ENCODE measurements around the gene BABAM2.

The BABAM2 gene

GRCh38 chr2:28269019-28269784 is 378.7 kb downstream of the BABAM2 start:
- H3K27me3 ChIP-seq (ENCODE audit: control insufficient read depth, insufficient read depth, low read length): no peaks in the 10 kb centered on the region
- H3K27ac ChIP-seq (ENCODE audit: low read depth, low read length): peak overlapping the region; percentile 30; the same call in 1 of the 2 replicates
- no peak overlapping the region for H3K4me3 ChIP-seq (ENCODE audit: low read depth, low read length)
- H3K9ac ChIP-seq (ENCODE audit: low read length): no peak overlapping the region
- no peaks in the 10 kb centered on the region for H3K36me3 ChIP-seq (ENCODE audit: control insufficient read depth, insufficient read depth, low read length)
- peaks cover 19% of the 10 kb centered on the region for H3K4me1 ChIP-seq (ENCODE audit: control insufficient read depth, insufficient read depth, low read length)
- no peaks in the 10 kb centered on the region for H3K9me3 ChIP-seq (ENCODE audit: control insufficient read depth, insufficient read depth, low read depth, low read length)

- H3K36me3 ChIP-seq (ENCODE audit: control insufficient read depth, insufficient read depth, low read length): no peaks in the 10 kb centered on the region
- no peaks in the 10 kb centered on the region for H3K27me3 ChIP-seq (ENCODE audit: control insufficient read depth, insufficient read depth, low read length)
- no peak overlapping the region for H3K4me3 ChIP-seq (ENCODE audit: low read depth, low read length)
- H3K9ac ChIP-seq (ENCODE audit: low read length): no peak overlapping the region
- peaks cover 33% of the 10 kb centered on the region for H3K4me1 ChIP-seq (ENCODE audit: control insufficient read depth, insufficient read depth, low read length)
- H3K9me3 ChIP-seq (ENCODE audit: control insufficient read depth, insufficient read depth, low read depth, low read length): no peaks in the 10 kb centered on the region
- no peak overlapping the region for H3K27ac ChIP-seq (ENCODE audit: low read depth, low read length)
Observed at GRCh38 chr2:28270456-28271152, 380.1 kb downstream of the BABAM2 start.

GRCh38 chr2:28271231-28271918 is 380.8 kb downstream of the BABAM2 start:
- Histone ChIP-seq H3K27ac (ENCODE audit: low read depth, low read length) (no peak overlapping the region), H3K4me3 (ENCODE audit: low read depth, low read length) (no peak overlapping the region), H3K9ac (ENCODE audit: low read length) (no peak overlapping the region), H3K4me1 (ENCODE audit: control insufficient read depth, insufficient read depth, low read length) (peaks cover 40% of the 10 kb centered on the region), H3K27me3 (ENCODE audit: control insufficient read depth, insufficient read depth, low read length) (no peaks in the 10 kb centered on the region), H3K9me3 (ENCODE audit: control insufficient read depth, insufficient read depth, low read depth, low read length) (no peaks in the 10 kb centered on the region), H3K36me3 (ENCODE audit: control insufficient read depth, insufficient read depth, low read length) (no peaks in the 10 kb centered on the region)

GRCh38 chr2:28271919-28272250 is 381.4 kb downstream of the BABAM2 start:
- H3K36me3 ChIP-seq (ENCODE audit: control insufficient read depth, insufficient read depth, low read length): no peaks in the 10 kb centered on the region
- H3K27me3 ChIP-seq (ENCODE audit: control insufficient read depth, insufficient read depth, low read length): no peaks in the 10 kb centered on the region

GRCh38 chr2:28273751-28274150 is 383.2 kb downstream of the BABAM2 start:
- H3K9me3 ChIP-seq (ENCODE audit: control insufficient read depth, insufficient read depth, low read depth, low read length): no peaks in the 10 kb centered on the region
- H3K36me3 ChIP-seq (ENCODE audit: control insufficient read depth, insufficient read depth, low read length): no peaks in the 10 kb centered on the region
- no peak overlapping the region for H3K27ac ChIP-seq (ENCODE audit: low read depth, low read length)
- H3K27me3 ChIP-seq (ENCODE audit: control insufficient read depth, insufficient read depth, low read length): no peaks in the 10 kb centered on the region
- H3K9ac ChIP-seq (ENCODE audit: low read length): no peak overlapping the region
- H3K4me1 ChIP-seq (ENCODE audit: control insufficient read depth, insufficient read depth, low read length): peaks cover 38% of the 10 kb centered on the region
- H3K4me3 ChIP-seq (ENCODE audit: low read depth, low read length): no peak overlapping the region

More at GRCh38 chr2:28271919-28272250, 381.4 kb downstream of the BABAM2 start:
- Histone ChIP-seq H3K4me1 (ENCODE audit: control insufficient read depth, insufficient read depth, low read length) (peaks cover 45% of the 10 kb centered on the region), H3K4me3 (ENCODE audit: low read depth, low read length) (no peak overlapping the region), H3K27ac (ENCODE audit: low read depth, low read length) (no peak overlapping the region), H3K9ac (ENCODE audit: low read length) (no peak overlapping the region), H3K9me3 (ENCODE audit: control insufficient read depth, insufficient read depth, low read depth, low read length) (no peaks in the 10 kb centered on the region)

- Histone ChIP-seq H3K27me3 (ENCODE audit: control insufficient read depth, insufficient read depth, low read length) (no peaks in the 10 kb centered on the region), H3K9me3 (ENCODE audit: control insufficient read depth, insufficient read depth, low read depth, low read length) (no peaks in the 10 kb centered on the region), H3K9ac (ENCODE audit: low read length) (peak overlapping the region; percentile 37), H3K4me3 (ENCODE audit: low read depth, low read length) (no peak overlapping the region), H3K36me3 (ENCODE audit: control insufficient read depth, insufficient read depth, low read length) (no peaks in the 10 kb centered on the region), H3K4me1 (ENCODE audit: control insufficient read depth, insufficient read depth, low read length) (peaks cover 29% of the 10 kb centered on the region), H3K27ac (ENCODE audit: low read depth, low read length) (no peak overlapping the region)
Observed at GRCh38 chr2:28274911-28275685, 384.6 kb downstream of the BABAM2 start.

- no peaks in the 10 kb centered on the region for H3K36me3 ChIP-seq (ENCODE audit: control insufficient read depth, insufficient read depth, low read length)
- no peaks in the 10 kb centered on the region for H3K9me3 ChIP-seq (ENCODE audit: control insufficient read depth, insufficient read depth, low read depth, low read length)
- no peaks in the 10 kb centered on the region for H3K27me3 ChIP-seq (ENCODE audit: control insufficient read depth, insufficient read depth, low read length)
- peaks cover 29% of the 10 kb centered on the region for H3K4me1 ChIP-seq (ENCODE audit: control insufficient read depth, insufficient read depth, low read length)
- no peak overlapping the region; the same call in 1 of the 2 replicates for H3K27ac ChIP-seq (ENCODE audit: low read depth, low read length)
- no peak overlapping the region for H3K9ac ChIP-seq (ENCODE audit: low read length)
- H3K4me3 ChIP-seq (ENCODE audit: low read depth, low read length): no peak overlapping the region
Observed at GRCh38 chr2:28276076-28276618, 385.6 kb downstream of the BABAM2 start.

- no peak overlapping the region for H3K9ac ChIP-seq (ENCODE audit: low read length)
Observed at GRCh38 chr2:28276807-28277206, 386.3 kb downstream of the BABAM2 start.

GRCh38 chr2:28277466-28277865 is 386.9 kb downstream of the BABAM2 start:
- H3K9me3 ChIP-seq (ENCODE audit: control insufficient read depth, insufficient read depth, low read depth, low read length): no peaks in the 10 kb centered on the region
- H3K4me1 ChIP-seq (ENCODE audit: control insufficient read depth, insufficient read depth, low read length): peaks cover 29% of the 10 kb centered on the region
- H3K27me3 ChIP-seq (ENCODE audit: control insufficient read depth, insufficient read depth, low read length): no peaks in the 10 kb centered on the region
- no peak overlapping the region for H3K4me3 ChIP-seq (ENCODE audit: low read depth, low read length)
- no peaks in the 10 kb centered on the region for H3K36me3 ChIP-seq (ENCODE audit: control insufficient read depth, insufficient read depth, low read length)
- no peak overlapping the region for H3K9ac ChIP-seq (ENCODE audit: low read length)
- no peak overlapping the region for H3K27ac ChIP-seq (ENCODE audit: low read depth, low read length)

More at GRCh38 chr2:28276807-28277206, 386.3 kb downstream of the BABAM2 start:
- no peaks in the 10 kb centered on the region for H3K36me3 ChIP-seq (ENCODE audit: control insufficient read depth, insufficient read depth, low read length)
- no peak overlapping the region; the same call in 1 of the 2 replicates for H3K27ac ChIP-seq (ENCODE audit: low read depth, low read length)
- H3K9me3 ChIP-seq (ENCODE audit: control insufficient read depth, insufficient read depth, low read depth, low read length): no peaks in the 10 kb centered on the region
- no peak overlapping the region for H3K4me3 ChIP-seq (ENCODE audit: low read depth, low read length)
- no peaks in the 10 kb centered on the region for H3K27me3 ChIP-seq (ENCODE audit: control insufficient read depth, insufficient read depth, low read length)
- H3K4me1 ChIP-seq (ENCODE audit: control insufficient read depth, insufficient read depth, low read length): peaks cover 29% of the 10 kb centered on the region

- no peak overlapping the region for H3K9ac ChIP-seq (ENCODE audit: low read length)
- H3K4me3 ChIP-seq (ENCODE audit: low read depth, low read length): no peak overlapping the region
- H3K27ac ChIP-seq (ENCODE audit: low read depth, low read length): no peak overlapping the region
- no peaks in the 10 kb centered on the region for H3K36me3 ChIP-seq (ENCODE audit: control insufficient read depth, insufficient read depth, low read length)
- H3K27me3 ChIP-seq (ENCODE audit: control insufficient read depth, insufficient read depth, low read length): no peaks in the 10 kb centered on the region
- peaks cover 25% of the 10 kb centered on the region for H3K4me1 ChIP-seq (ENCODE audit: control insufficient read depth, insufficient read depth, low read length)
- no peaks in the 10 kb centered on the region for H3K9me3 ChIP-seq (ENCODE audit: control insufficient read depth, insufficient read depth, low read depth, low read length)
Observed at GRCh38 chr2:28279371-28279770, 388.8 kb downstream of the BABAM2 start.

Data from HUES6 (cell line).